ENCODE data around the gene OCEL1.

DNA sequence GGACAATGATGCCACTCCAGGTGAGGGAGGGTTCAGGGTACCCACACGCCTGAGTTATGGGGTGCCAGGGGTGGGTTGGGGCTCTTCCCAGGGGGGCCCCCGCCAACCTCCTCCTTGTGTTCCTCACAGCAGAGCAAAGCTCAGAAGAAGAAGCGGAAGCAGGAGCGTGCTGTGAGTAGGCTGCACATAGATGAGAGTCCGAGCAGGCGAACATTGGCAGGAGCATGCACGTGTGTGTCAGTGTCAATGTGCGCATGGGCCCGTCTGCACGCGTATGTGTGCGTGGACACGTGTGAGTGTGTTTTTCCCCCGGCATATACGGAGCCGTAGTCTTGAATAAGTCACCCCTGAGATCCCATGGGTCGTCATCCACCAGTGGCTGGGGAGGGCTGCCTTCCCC, 23.3 kb upstream of the OCEL1 start:
- TF ChIP-seq CTCF (IDR thresholded peaks at IDR 0.05): no peak
- no peak for TF ChIP-seq POLR2A (IDR thresholded peaks at IDR 0.05)
